Hepatocyte (in vitro differentiated cells): ENCODE data around the gene SNCAIP. TPM values are rescaled to one million over a fixed set of nuclear protein-coding genes. Genes with fewer than 3 reads are reported as not detected.

Source experiments
- DNase-seq: peaks from one replicate; pipeline ENCODE4 v3.0.0-alpha.2; 2016; ENCODE audit warnings: low spot score
- H2AFZ ChIP-seq: fragments of 200-600 bp; sonication (generic); 2 replicates; pipeline ENCODE4 v1.6.0; 2016; ENCODE audit warnings: antibody characterized with exemption, mild to moderate bottlenecking
- H3K27ac ChIP-seq: fragments of 200-600 bp; sonication (generic); 2 replicates; pipeline ENCODE4 v1.5.1; 2016; ENCODE audit warnings: mild to moderate bottlenecking
- H3K27me3 ChIP-seq: fragments of 200-600 bp; sonication (generic); 2 replicates; pipeline ENCODE4 v1.6.1; 2016
- H3K36me3 ChIP-seq: fragments of 200-600 bp; sonication (generic); replicated peaks from 2 replicates; pipeline ENCODE4 v1.5.1; 2016; ENCODE audit warnings: low read depth; ENCODE audit not compliant: insufficient read depth
- H3K4me1 ChIP-seq: fragments of 200-600 bp; sonication (generic); 2 replicates; pipeline ENCODE4 v1.5.1; 2016; ENCODE audit warnings: mild to moderate bottlenecking, moderate library complexity; ENCODE audit not compliant: insufficient read depth
- H3K4me2 ChIP-seq: fragments of 200-600 bp; sonication (generic); 2 replicates; pipeline ENCODE4 v1.6.0; 2016
- H3K4me3 ChIP-seq: fragments of 200-600 bp; sonication (generic); 2 replicates; pipeline ENCODE4 v1.5.1; 2016; ENCODE audit warnings: mild to moderate bottlenecking
- H3K79me2 ChIP-seq: fragments of 200-600 bp; sonication (generic); 2 replicates; pipeline ENCODE4 v1.6.0; 2017; ENCODE audit warnings: mild to moderate bottlenecking
- H3K9me2 ChIP-seq: fragments of 200-600 bp; sonication (generic); replicated peaks from 2 replicates; pipeline ENCODE4 v1.6.0; 2017; ENCODE audit warnings: mild to moderate bottlenecking; ENCODE audit not compliant: insufficient read depth
- H3K9me3 ChIP-seq: fragments of 200-600 bp; sonication (generic); 2 replicates; pipeline ENCODE4 v1.5.1; 2016; ENCODE audit warnings: low read depth, mild to moderate bottlenecking
- H4K20me1 ChIP-seq: fragments of 200-600 bp; sonication (generic); 2 replicates; pipeline ENCODE4 v1.6.0; 2016; ENCODE audit warnings: mild to moderate bottlenecking; ENCODE audit not compliant: insufficient read depth, poor library complexity, severe bottlenecking
- EZH2 ChIP-seq: fragments of 200-600 bp; sonication (generic); IDR thresholded peaks from 2 replicates; pipeline ENCODE4 v1.6.1; 2016; ENCODE audit warnings: antibody characterized with exemption, mild to moderate bottlenecking, borderline replicate concordance
- EZH2phosphoT487 ChIP-seq: fragments of 200-600 bp; sonication (generic); IDR thresholded peaks from one replicate; pipeline ENCODE4 v1.6.1; 2018; ENCODE audit warnings: antibody characterized with exemption, mild to moderate bottlenecking, low read depth, moderate library complexity; ENCODE audit not compliant: unreplicated experiment, severe bottlenecking
- WGBS: methylation state at CpG from one replicate; pipeline ENCODE4 v1.1.6; 2016; ENCODE audit warnings: low lambda C conversion rate; ENCODE audit errors: missing lambda C conversion rate; 5-methylcytosine and 5-hydroxymethylcytosine counted together
- polyA plus RNA-seq: library from polyadenylated mRNA; unstranded; fragments of >200 nt; fragmentation: Nextera tagmentation; extraction: Ambion mirVana; gene quantifications from 2 replicates; pipeline ENCODE4 v1.2.1, GENCODE V29; 2016
- total RNA-seq: library from RNA; depleted of rRNA; stranded (reverse); fragments of >200 nt; gene quantifications from 2 replicates; pipeline ENCODE4 v1.2.3, GENCODE V29; 2014
- TF ChIP-seq, protein P1 (sequence below): fragments of 200-600 bp; sonication (generic); IDR thresholded peaks from 2 replicates; pipeline ENCODE4 v1.5.1; 2016; ENCODE audit warnings: antibody characterized with exemption, mild to moderate bottlenecking; ENCODE audit not compliant: poor library complexity

Gene SNCAIP
- total and polyA plus RNA-seq, 2 experiments from 2014 or later = 7.1 to 19.1 TPM

DNA sequence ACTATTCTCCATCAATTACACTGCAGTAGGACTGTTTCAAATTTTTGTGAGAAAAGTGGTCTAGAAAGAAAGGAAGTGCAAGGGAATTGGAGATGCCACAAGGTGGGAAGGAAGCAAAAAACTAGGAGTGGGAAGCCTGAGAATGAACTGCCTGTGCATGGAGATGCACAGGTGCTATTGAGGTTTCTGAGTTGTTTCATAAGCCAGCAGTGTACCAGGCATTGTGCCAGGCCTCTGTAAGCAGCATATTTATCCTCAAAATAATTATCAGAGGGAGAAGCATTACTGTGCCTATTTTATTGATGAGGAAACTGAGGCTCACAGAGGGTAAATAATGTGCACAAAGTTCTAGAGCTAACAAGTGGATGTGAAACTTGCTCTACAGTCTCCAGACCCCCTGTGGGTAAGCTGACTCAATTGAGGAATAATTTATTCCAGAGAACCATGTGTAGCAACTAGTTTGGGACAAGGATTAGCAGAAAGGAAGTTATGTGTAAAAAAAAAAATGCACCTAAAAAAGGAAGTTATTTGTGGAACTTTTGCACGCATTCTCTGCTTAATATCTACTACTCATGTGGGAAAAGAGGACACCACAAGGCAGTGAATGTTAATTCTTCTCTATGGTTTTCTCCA, 96.7 kb downstream of the SNCAIP start:
- 100% methylated on average over 1 of the region's 1 CpG for WGBS
- H3K4me1 ChIP-seq = peaks cover under 1% of the 10 kb centered on the region

DNA sequence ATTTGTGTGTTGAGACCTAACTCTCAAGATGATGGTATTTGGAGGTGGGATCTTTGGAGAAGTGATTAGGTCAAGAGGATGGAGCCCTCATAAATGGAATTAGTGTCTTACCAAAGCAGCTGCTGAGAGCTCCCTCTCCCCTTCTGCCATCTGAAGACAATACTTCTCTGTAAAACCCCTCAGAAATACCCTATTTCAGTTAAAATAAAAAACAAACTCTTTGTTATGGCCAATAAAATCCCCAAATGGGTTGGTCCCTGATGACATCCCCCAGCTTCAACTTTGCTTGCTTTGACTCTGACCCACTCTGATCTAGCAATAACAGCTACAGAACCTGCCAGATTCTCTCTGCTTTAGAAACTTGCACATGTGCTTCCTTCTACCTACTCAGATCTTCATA, 100.9 kb downstream of the SNCAIP start:
- DNase-seq = no peak
- no peaks in the 10 kb centered on the region for H3K27me3 ChIP-seq
- H3K79me2 ChIP-seq = no peaks in the 10 kb centered on the region
- no peak overlapping the region for H3K4me3 ChIP-seq
- H3K4me2 ChIP-seq = no peak overlapping the region
- H4K20me1 ChIP-seq = no peaks in the 10 kb centered on the region
- TF ChIP-seq EZH2 = no peak
- no peak for TF ChIP-seq EZH2phosphoT487
- TF ChIP-seq, protein P1, sequence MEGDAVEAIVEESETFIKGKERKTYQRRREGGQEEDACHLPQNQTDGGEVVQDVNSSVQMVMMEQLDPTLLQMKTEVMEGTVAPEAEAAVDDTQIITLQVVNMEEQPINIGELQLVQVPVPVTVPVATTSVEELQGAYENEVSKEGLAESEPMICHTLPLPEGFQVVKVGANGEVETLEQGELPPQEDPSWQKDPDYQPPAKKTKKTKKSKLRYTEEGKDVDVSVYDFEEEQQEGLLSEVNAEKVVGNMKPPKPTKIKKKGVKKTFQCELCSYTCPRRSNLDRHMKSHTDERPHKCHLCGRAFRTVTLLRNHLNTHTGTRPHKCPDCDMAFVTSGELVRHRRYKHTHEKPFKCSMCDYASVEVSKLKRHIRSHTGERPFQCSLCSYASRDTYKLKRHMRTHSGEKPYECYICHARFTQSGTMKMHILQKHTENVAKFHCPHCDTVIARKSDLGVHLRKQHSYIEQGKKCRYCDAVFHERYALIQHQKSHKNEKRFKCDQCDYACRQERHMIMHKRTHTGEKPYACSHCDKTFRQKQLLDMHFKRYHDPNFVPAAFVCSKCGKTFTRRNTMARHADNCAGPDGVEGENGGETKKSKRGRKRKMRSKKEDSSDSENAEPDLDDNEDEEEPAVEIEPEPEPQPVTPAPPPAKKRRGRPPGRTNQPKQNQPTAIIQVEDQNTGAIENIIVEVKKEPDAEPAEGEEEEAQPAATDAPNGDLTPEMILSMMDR = no peak
- H3K36me3 ChIP-seq = no peaks in the 10 kb centered on the region
- peaks cover 6% of the 10 kb centered on the region for H3K4me1 ChIP-seq
- H3K27ac ChIP-seq = no peak overlapping the region
- no peaks in the 10 kb centered on the region for H3K9me2 ChIP-seq
- no peak overlapping the region for H2AFZ ChIP-seq
- H3K9me3 ChIP-seq = no peaks in the 10 kb centered on the region

More for the DNA sequence above, 96.7 kb downstream of the SNCAIP start:
- H3K27ac ChIP-seq = no peak overlapping the region
- H3K4me2 ChIP-seq = no peak overlapping the region
- no peak overlapping the region for H2AFZ ChIP-seq
- H3K27me3 ChIP-seq = no peaks in the 10 kb centered on the region
- no peaks in the 10 kb centered on the region for H3K9me3 ChIP-seq
- H3K4me3 ChIP-seq = no peak overlapping the region
- no peaks in the 10 kb centered on the region for H4K20me1 ChIP-seq
- H3K9me2 ChIP-seq = no peaks in the 10 kb centered on the region
- no peaks in the 10 kb centered on the region for H3K36me3 ChIP-seq
- TF ChIP-seq, protein P1 = no peak
- TF ChIP-seq EZH2 = no peak
- TF ChIP-seq EZH2phosphoT487 = no peak
- no peak for DNase-seq
- H3K79me2 ChIP-seq = no peaks in the 10 kb centered on the region

GRCh38 chr5:122413722-122414121, 101.7 kb downstream of the SNCAIP start:
- Histone ChIP-seq H3K27me3 (no peaks in the 10 kb centered on the region), H3K27ac (no peak overlapping the region), H3K36me3 (no peaks in the 10 kb centered on the region), H3K4me1 (peaks cover 6% of the 10 kb centered on the region), H3K79me2 (no peaks in the 10 kb centered on the region), H3K4me2 (no peak overlapping the region), H3K9me3 (no peaks in the 10 kb centered on the region), H2AFZ (no peak overlapping the region), H3K9me2 (no peaks in the 10 kb centered on the region), H4K20me1 (no peaks in the 10 kb centered on the region), H3K4me3 (no peak overlapping the region)
- TF ChIP-seq EZH2phosphoT487 = no peak
- TF ChIP-seq, protein P1 = no peak
- TF ChIP-seq EZH2 = no peak
- 90% methylated on average over 3 of the region's 3 CpGs for WGBS
- DNase-seq = no peak
